ENCODE measurements around the gene NRIP1. TPM values are rescaled to one million over a fixed set of nuclear protein-coding genes. Genes with fewer than 3 reads are reported as not detected.

NRIP1 gene
- total RNA-seq, 1 experiment from 2014 or later = 10.3 TPM

DNA sequence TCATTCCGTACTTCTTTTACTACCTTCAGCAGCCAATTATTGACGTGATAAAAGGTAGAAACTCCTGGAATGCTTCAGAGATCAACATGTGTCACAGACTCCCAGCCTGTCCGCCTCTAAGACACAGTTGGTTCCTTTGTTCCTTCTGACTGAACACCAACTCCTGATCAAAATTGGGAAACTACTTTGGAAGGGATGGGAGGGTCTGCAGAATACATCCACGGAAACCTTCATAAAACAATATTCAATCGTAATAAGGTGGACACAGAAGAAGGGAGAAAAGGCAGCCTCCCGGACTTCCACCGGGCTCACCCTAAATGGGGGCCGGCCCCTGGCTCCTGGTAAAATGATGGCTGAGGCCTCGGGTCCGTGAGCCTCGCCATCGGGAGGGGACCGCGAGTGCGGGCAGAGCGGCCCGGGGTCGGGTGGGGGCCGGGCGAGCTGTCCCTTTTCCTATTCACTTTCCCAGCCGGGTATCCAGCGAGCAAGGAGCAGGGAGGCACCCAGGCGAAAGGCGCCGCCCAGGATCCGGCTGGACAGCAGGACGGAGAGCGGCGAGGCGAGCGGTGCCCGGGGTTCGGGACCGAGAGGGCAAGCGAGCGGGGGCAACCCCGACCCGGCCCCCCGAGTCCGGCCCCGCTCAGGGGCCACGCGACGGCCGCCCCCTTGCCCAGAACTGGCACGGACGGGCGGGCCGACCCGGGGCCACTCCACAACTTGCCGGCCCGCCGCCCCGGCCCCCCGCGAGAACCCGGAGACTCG lies 805 bp downstream of the NRIP1 start:
- POLR2A ChIA-PET = no interaction called here
- DNase-seq (ENCODE audit: low spot score) = peak; percentile 51
- Mint-ChIP-seq H3K27me3 (ENCODE audit: low read depth) (peaks cover 37% of the 10 kb centered on the region), H3K9me3 (no peaks in the 10 kb centered on the region), H3K36me3 (no peaks in the 10 kb centered on the region), H3K4me3 (peak overlapping the region; percentile 91), H3K27ac (no peak overlapping the region), H3K4me1 (peaks cover 49% of the 10 kb centered on the region)
- CTCF ChIA-PET = interaction anchor here (1.5 kb wide), 1 partner anchor 419 kb away, joined by 4 read pairs; no protein-coding TSS in a partner anchor
- TF ChIP-seq, protein P1, sequence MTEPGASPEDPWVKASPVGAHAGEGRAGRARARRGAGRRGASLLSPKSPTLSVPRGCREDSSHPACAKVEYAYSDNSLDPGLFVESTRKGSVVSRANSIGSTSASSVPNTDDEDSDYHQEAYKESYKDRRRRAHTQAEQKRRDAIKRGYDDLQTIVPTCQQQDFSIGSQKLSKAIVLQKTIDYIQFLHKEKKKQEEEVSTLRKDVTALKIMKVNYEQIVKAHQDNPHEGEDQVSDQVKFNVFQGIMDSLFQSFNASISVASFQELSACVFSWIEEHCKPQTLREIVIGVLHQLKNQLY (CRISPR knock-in tag; IDR thresholded peaks at IDR 0.05) = no peak
- TF ChIP-seq, protein P2, sequence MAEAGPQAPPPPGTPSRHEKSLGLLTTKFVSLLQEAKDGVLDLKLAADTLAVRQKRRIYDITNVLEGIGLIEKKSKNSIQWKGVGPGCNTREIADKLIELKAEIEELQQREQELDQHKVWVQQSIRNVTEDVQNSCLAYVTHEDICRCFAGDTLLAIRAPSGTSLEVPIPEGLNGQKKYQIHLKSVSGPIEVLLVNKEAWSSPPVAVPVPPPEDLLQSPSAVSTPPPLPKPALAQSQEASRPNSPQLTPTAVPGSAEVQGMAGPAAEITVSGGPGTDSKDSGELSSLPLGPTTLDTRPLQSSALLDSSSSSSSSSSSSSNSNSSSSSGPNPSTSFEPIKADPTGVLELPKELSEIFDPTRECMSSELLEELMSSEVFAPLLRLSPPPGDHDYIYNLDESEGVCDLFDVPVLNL (CRISPR knock-in tag; IDR thresholded peaks at IDR 0.05; ENCODE audit: borderline replicate concordance, low read depth) = 0 out of 2 replicates have a peak, but pooled peaks have one; percentile 28
- no peak for TF ChIP-seq ZNF416 (CRISPR knock-in tag; IDR thresholded peaks at IDR 0.05)
- TF ChIP-seq, protein P3, sequence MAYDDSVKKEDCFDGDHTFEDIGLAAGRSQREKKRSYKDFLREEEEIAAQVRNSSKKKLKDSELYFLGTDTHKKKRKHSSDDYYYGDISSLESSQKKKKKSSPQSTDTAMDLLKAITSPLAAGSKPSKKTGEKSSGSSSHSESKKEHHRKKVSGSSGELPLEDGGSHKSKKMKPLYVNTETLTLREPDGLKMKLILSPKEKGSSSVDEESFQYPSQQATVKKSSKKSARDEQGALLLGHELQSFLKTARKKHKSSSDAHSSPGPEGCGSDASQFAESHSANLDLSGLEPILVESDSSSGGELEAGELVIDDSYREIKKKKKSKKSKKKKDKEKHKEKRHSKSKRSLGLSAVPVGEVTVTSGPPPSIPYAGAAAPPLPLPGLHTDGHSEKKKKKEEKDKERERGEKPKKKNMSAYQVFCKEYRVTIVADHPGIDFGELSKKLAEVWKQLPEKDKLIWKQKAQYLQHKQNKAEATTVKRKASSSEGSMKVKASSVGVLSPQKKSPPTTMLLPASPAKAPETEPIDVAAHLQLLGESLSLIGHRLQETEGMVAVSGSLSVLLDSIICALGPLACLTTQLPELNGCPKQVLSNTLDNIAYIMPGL (CRISPR knock-in tag; IDR thresholded peaks at IDR 0.05) = peak; percentile 40; the same call in 1 of the 2 replicates
- no peak for TF ChIP-seq SMAD4 (CRISPR knock-in tag; IDR thresholded peaks at IDR 0.05)
- TF ChIP-seq IRF2 (CRISPR knock-in tag; IDR thresholded peaks at IDR 0.05; ENCODE audit: borderline replicate concordance, low read depth) = no peak
- TF ChIP-seq NFE2L1 (CRISPR knock-in tag; IDR thresholded peaks at IDR 0.05) = no peak
- TF ChIP-seq TCF7 (CRISPR knock-in tag; IDR thresholded peaks at IDR 0.05; ENCODE audit: low read depth) = no peak
- TF ChIP-seq, protein P4, sequence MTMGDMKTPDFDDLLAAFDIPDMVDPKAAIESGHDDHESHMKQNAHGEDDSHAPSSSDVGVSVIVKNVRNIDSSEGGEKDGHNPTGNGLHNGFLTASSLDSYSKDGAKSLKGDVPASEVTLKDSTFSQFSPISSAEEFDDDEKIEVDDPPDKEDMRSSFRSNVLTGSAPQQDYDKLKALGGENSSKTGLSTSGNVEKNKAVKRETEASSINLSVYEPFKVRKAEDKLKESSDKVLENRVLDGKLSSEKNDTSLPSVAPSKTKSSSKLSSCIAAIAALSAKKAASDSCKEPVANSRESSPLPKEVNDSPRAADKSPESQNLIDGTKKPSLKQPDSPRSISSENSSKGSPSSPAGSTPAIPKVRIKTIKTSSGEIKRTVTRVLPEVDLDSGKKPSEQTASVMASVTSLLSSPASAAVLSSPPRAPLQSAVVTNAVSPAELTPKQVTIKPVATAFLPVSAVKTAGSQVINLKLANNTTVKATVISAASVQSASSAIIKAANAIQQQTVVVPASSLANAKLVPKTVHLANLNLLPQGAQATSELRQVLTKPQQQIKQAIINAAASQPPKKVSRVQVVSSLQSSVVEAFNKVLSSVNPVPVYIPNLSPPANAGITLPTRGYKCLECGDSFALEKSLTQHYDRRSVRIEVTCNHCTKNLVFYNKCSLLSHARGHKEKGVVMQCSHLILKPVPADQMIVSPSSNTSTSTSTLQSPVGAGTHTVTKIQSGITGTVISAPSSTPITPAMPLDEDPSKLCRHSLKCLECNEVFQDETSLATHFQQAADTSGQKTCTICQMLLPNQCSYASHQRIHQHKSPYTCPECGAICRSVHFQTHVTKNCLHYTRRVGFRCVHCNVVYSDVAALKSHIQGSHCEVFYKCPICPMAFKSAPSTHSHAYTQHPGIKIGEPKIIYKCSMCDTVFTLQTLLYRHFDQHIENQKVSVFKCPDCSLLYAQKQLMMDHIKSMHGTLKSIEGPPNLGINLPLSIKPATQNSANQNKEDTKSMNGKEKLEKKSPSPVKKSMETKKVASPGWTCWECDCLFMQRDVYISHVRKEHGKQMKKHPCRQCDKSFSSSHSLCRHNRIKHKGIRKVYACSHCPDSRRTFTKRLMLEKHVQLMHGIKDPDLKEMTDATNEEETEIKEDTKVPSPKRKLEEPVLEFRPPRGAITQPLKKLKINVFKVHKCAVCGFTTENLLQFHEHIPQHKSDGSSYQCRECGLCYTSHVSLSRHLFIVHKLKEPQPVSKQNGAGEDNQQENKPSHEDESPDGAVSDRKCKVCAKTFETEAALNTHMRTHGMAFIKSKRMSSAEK (CRISPR knock-in tag; IDR thresholded peaks at IDR 0.05; ENCODE audit: borderline replicate concordance) = no peak
- TF ChIP-seq, protein P5, sequence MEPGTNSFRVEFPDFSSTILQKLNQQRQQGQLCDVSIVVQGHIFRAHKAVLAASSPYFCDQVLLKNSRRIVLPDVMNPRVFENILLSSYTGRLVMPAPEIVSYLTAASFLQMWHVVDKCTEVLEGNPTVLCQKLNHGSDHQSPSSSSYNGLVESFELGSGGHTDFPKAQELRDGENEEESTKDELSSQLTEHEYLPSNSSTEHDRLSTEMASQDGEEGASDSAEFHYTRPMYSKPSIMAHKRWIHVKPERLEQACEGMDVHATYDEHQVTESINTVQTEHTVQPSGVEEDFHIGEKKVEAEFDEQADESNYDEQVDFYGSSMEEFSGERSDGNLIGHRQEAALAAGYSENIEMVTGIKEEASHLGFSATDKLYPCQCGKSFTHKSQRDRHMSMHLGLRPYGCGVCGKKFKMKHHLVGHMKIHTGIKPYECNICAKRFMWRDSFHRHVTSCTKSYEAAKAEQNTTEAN (CRISPR knock-in tag; IDR thresholded peaks at IDR 0.05) = no peak
- ATAC-seq = peak; percentile 8

DNA sequence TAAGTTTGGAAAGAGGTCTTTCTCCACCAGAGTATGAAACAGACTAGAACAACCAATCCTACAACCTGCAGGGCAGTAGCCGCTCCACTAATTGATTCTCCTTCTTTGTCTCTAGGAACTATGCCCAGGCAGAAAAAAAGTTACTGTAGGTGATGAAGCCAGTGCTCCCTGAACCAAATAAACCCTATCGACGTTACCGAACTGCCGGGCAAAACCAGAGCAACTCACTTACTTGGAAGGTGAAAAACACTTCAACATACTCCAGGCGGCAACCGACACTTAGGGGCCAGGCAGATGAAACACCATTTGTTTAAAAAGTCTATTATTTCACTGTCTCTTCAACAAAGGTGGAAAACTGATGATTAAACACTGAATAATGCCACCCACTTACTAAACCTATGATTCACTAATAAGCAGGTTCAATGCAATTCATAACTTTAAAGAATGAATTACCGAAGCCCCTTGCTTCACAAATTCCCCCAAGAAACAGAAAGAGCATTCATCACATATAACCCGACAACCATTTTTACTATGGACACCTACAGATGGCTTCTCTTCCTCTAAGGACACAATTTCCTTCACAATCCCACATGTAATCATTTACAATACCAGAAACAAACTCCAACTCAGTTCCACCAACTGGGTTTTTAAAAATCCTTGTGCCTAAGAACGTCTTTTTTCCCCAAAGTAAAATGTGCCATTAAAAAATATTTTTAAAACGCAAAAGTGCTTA lies 1.6 kb downstream of the NRIP1 start:
- H3K27me3 Mint-ChIP-seq (ENCODE audit: low read depth) = peaks cover 37% of the 10 kb centered on the region
- H3K9me3 Mint-ChIP-seq = no peaks in the 10 kb centered on the region
- peaks cover 55% of the 10 kb centered on the region for H3K4me1 Mint-ChIP-seq
- H3K27ac Mint-ChIP-seq = no peak overlapping the region
- ATAC-seq = no peak
- POLR2A ChIA-PET = no interaction called here
- CTCF ChIA-PET = no interaction called here
- DNase-seq (ENCODE audit: low spot score) = no peak
- peak overlapping the region; percentile 91 for H3K4me3 Mint-ChIP-seq
- H3K36me3 Mint-ChIP-seq = no peaks in the 10 kb centered on the region
- TF ChIP-seq JUN (CRISPR knock-in tag; IDR thresholded peaks at IDR 0.05) = no peak
- TF ChIP-seq, protein P6, sequence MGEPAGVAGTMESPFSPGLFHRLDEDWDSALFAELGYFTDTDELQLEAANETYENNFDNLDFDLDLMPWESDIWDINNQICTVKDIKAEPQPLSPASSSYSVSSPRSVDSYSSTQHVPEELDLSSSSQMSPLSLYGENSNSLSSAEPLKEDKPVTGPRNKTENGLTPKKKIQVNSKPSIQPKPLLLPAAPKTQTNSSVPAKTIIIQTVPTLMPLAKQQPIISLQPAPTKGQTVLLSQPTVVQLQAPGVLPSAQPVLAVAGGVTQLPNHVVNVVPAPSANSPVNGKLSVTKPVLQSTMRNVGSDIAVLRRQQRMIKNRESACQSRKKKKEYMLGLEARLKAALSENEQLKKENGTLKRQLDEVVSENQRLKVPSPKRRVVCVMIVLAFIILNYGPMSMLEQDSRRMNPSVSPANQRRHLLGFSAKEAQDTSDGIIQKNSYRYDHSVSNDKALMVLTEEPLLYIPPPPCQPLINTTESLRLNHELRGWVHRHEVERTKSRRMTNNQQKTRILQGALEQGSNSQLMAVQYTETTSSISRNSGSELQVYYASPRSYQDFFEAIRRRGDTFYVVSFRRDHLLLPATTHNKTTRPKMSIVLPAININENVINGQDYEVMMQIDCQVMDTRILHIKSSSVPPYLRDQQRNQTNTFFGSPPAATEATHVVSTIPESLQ (CRISPR knock-in tag; IDR thresholded peaks at IDR 0.05) = no peak
- TF ChIP-seq, protein P7, sequence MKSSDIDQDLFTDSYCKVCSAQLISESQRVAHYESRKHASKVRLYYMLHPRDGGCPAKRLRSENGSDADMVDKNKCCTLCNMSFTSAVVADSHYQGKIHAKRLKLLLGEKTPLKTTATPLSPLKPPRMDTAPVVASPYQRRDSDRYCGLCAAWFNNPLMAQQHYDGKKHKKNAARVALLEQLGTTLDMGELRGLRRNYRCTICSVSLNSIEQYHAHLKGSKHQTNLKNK (CRISPR knock-in tag; IDR thresholded peaks at IDR 0.05) = no peak
- TF ChIP-seq, protein P8, sequence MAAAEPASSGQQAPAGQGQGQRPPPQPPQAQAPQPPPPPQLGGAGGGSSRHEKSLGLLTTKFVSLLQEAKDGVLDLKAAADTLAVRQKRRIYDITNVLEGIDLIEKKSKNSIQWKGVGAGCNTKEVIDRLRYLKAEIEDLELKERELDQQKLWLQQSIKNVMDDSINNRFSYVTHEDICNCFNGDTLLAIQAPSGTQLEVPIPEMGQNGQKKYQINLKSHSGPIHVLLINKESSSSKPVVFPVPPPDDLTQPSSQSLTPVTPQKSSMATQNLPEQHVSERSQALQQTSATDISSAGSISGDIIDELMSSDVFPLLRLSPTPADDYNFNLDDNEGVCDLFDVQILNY (CRISPR knock-in tag; IDR thresholded peaks at IDR 0.05) = no peak
- TF ChIP-seq RORB (CRISPR knock-in tag; IDR thresholded peaks at IDR 0.05) = no peak
- TF ChIP-seq, protein P9, sequence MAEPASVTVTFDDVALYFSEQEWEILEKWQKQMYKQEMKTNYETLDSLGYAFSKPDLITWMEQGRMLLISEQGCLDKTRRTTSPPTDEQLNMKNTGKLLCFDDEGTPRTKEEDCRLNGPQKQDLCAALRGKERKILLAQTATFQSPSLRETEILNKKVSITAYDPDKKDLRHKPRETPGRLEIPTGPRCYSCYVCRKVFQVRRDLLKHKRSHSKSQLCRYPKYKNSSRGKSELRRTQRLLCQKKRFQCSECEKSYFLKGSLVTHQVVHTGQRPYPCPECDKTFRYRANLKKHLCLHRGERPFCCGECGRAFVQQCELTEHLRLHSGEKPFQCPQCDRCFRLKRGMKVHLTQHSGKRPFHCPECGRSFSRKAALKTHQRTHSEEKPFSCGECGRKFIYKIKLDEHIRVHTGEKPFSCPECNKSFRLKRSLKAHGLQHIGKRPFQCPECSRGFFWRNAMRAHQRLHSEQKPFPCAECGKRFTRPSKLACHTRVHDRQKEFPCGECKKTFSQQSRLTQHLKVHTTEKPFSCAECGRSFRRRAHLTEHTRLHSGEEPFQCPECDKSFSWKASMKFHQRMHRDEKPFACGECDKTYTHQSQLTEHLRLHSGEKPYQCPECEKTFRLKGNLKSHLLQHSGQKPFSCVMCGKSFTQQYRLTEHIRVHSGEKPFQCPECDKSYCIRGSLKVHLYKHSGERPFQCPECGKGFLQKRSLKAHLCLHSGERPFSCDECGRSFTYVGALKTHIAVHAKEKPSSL (CRISPR knock-in tag; conservative IDR thresholded peaks at IDR 0.05) = no peak
